Fibroblast of skin of abdomen (primary cell): ENCODE results near the gene CCDC137.

Experiments
- DNase-seq: peaks from one replicate; pipeline ENCODE4 v3.0.0-alpha.2; 2013

CCDC137 gene

GRCh38 chr17:81716674-81716996 lies 50.1 kb downstream of the CCDC137 start:
- DNase-seq: no peak

GRCh38 chr17:81717049-81717765 lies 50.7 kb downstream of the CCDC137 start:
- no peak for DNase-seq

GRCh38 chr17:81717766-81718089 lies 51.2 kb downstream of the CCDC137 start:
- no peak for DNase-seq

GRCh38 chr17:81719410-81720266 lies 53.1 kb downstream of the CCDC137 start:
- no peak for DNase-seq

- DNase-seq: no peak
Observed at GRCh38 chr17:81720267-81721071, 53.9 kb downstream of the CCDC137 start.

- DNase-seq: peak; percentile 18
Observed at GRCh38 chr17:81722184-81723120, 55.9 kb downstream of the CCDC137 start.
